Stomach (tissue), 4 donors: ENCODE measurements around the gene MAEL.

Experiments used
- EP300 ChIP-seq: sonication (generic); formaldehyde crosslinking; IDR thresholded peaks from one replicate; pipeline ENCODE4 v1.6.1; 2017; ENCODE audit warnings: antibody characterized with exemption
- POLR2A ChIP-seq, 4 donors: fragments of 450-650 bp; IDR thresholded peaks; one replicate each; pipeline ENCODE4 v1.6.1; 2016; ENCODE audit warnings: antibody characterized with exemption in 4 of 4, control low read depth in 2 of 4, mild to moderate bottlenecking in 1 of 4, moderate library complexity in 1 of 4
- POLR2AphosphoS5 ChIP-seq, 3 donors: sonication (generic); formaldehyde crosslinking; IDR thresholded peaks; one replicate each; pipeline ENCODE4 v1.6.1; 2016; ENCODE audit warnings: antibody characterized with exemption in 3 of 3
- TF ChIP-seq, protein P1 (sequence below), 7 experiments: fragments of 450-650 bp in 4 of 7; fragments of 200-600 bp in 3 of 7; sonication (generic) in 3 of 7; IDR thresholded peaks; one replicate each; pipeline ENCODE4 v1.5.1; 2016 to 2019; ENCODE audit warnings: antibody characterized with exemption in 7 of 7, control low read depth in 2 of 7, mild to moderate bottlenecking in 1 of 7

DNA sequence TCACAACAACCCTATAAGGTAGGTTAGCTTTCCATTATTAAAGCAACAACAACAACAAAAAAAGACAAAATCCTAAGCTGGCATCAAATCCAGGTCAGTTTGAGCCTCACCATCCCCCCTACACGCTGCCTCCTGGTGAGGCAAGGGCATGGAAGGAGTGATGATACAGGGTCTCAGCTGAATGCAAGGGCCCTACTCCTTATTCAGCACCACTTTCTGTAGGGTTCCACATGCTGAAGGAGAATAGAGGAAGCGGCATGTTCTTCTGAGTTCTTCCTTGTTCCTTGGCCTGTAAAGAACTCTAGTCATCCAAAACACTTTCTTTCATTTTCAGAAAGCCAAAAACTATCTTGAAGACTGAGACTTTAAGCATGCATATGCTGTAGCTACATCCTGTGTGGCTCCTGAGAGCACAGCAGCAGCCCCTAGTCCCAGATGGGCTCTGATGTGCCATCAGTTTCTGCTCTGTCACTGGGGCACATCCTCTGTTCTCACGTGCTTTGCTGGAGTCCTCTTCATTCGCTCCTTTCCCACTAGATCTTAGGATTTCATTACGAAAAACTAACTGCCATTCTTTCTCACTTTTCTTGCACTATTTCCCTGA is 19.9 kb upstream of the MAEL start:
- TF ChIP-seq POLR2A (IDR thresholded peaks at IDR 0.05) (no peak), EP300 (no peak), POLR2AphosphoS5 (IDR thresholded peaks at IDR 0.05) (no peak)
- TF ChIP-seq, protein P1, sequence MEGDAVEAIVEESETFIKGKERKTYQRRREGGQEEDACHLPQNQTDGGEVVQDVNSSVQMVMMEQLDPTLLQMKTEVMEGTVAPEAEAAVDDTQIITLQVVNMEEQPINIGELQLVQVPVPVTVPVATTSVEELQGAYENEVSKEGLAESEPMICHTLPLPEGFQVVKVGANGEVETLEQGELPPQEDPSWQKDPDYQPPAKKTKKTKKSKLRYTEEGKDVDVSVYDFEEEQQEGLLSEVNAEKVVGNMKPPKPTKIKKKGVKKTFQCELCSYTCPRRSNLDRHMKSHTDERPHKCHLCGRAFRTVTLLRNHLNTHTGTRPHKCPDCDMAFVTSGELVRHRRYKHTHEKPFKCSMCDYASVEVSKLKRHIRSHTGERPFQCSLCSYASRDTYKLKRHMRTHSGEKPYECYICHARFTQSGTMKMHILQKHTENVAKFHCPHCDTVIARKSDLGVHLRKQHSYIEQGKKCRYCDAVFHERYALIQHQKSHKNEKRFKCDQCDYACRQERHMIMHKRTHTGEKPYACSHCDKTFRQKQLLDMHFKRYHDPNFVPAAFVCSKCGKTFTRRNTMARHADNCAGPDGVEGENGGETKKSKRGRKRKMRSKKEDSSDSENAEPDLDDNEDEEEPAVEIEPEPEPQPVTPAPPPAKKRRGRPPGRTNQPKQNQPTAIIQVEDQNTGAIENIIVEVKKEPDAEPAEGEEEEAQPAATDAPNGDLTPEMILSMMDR (IDR thresholded peaks at IDR 0.05) = no peak
